Measurements from ENCODE around the gene ZFR. TPM values are rescaled to one million over a fixed set of nuclear protein-coding genes. Genes with fewer than 3 reads are reported as not detected.
"Not testable (repeated sequence)": the region's sequence is repeated elsewhere in the genome, so short reads cannot be mapped to it uniquely, and the experiment has no call there.

The ZFR gene
- total and polyA plus RNA-seq, 8 donors, result 21.8 to 110 (median 48.5) TPM

- Histone ChIP-seq H3K27ac (peak overlapping the region in 3 of 5 donors; percentile 3 to 44 (median 22)), H3K27me3 (no peaks in the 10 kb centered on the region), H3K4me1 (peaks cover 13 to 89% (median 46%) of the 10 kb centered on the region in 4 donors), H3K4me3 (no peak overlapping the region), H3K36me3 (no peaks in the 10 kb centered on the region), H3K9me3 (no peaks in the 10 kb centered on the region)
- 43 to 64% (median 59%) methylated on average over 4 of the region's 4 CpGs for WGBS, 5 donors
- peak in 1 of 2 donors; percentile 39 for DNase-seq
- TF ChIP-seq POLR2A (IDR thresholded peaks at IDR 0.05), result no peak
- TF ChIP-seq POLR2AphosphoS5 (IDR thresholded peaks at IDR 0.05), result no peak
- no peak for TF ChIP-seq EP300 (IDR thresholded peaks at IDR 0.05)
- intact Hi-C loops (cut with DNase I; ENCODE audit: low total_unique reads), result no loop called here
Observed at GRCh38 chr5:32436553-32437242, 7.8 kb downstream of the ZFR start.

- TF ChIP-seq CTCF (IDR thresholded peaks at IDR 0.05) (no peak), POLR2A (IDR thresholded peaks at IDR 0.05) (no peak), POLR2AphosphoS5 (IDR thresholded peaks at IDR 0.05) (no peak), EP300 (IDR thresholded peaks at IDR 0.05) (no peak)
- Histone ChIP-seq H3K9me3 (no peaks in the 10 kb centered on the region), H3K4me3 (no peak overlapping the region), H3K4me1 (peaks cover 10 to 88% (median 43%) of the 10 kb centered on the region in 4 donors), H3K27me3 (no peaks in the 10 kb centered on the region), H3K27ac (no peak overlapping the region), H3K36me3 (no peaks in the 10 kb centered on the region)
- intact Hi-C loops (cut with DNase I; ENCODE audit: low total_unique reads), result no loop called here
- no peak for DNase-seq
- WGBS, 5 donors, result 71 to 80% (median 76%) methylated on average over 3 of the region's 3 CpGs
Observed at GRCh38 chr5:32435383-32435782, 9.2 kb downstream of the ZFR start.

- Histone ChIP-seq H3K9me3 (no peaks in the 10 kb centered on the region), H3K4me1 (peaks cover 7 to 86% (median 39%) of the 10 kb centered on the region in 4 donors), H3K36me3 (peaks cover 0 to 2% (median 0%) of the 10 kb centered on the region in 4 donors), H3K27ac (no peak overlapping the region), H3K4me3 (no peak overlapping the region), H3K27me3 (no peaks in the 10 kb centered on the region)
- intact Hi-C loops (cut with DNase I; ENCODE audit: low total_unique reads), result no loop called here
- TF ChIP-seq POLR2AphosphoS5 (IDR thresholded peaks at IDR 0.05) (no peak), CTCF (IDR thresholded peaks at IDR 0.05) (no peak), POLR2A (IDR thresholded peaks at IDR 0.05) (no peak), EP300 (IDR thresholded peaks at IDR 0.05) (no peak)
- DNase-seq, result no peak
- WGBS, 5 donors, result 36 to 92% (median 52%) methylated on average over 1 of the region's 1 CpG
Observed at GRCh38 chr5:32434221-32434620, 10.3 kb downstream of the ZFR start.

- WGBS, 5 donors, result 92 to 98% (median 95%) methylated on average over 3 of the region's 3 CpGs
- intact Hi-C loops (cut with DNase I; ENCODE audit: low total_unique reads), result no loop called here
- H3K4me3 ChIP-seq, result no peak overlapping the region
- H3K36me3 ChIP-seq, result peaks cover 0 to 16% (median 14%) of the 10 kb centered on the region in 4 donors
- TF ChIP-seq POLR2AphosphoS5 (IDR thresholded peaks at IDR 0.05) (no peak), CTCF (IDR thresholded peaks at IDR 0.05) (no peak), EP300 (IDR thresholded peaks at IDR 0.05) (no peak), POLR2A (IDR thresholded peaks at IDR 0.05) (no peak)
- H3K4me1 ChIP-seq, result peaks cover 0 to 74% (median 31%) of the 10 kb centered on the region in 4 donors
- no peaks in the 10 kb centered on the region for H3K9me3 ChIP-seq
- H3K27ac ChIP-seq, result no peak overlapping the region
- H3K27me3 ChIP-seq, result no peaks in the 10 kb centered on the region
- no peak for DNase-seq
Observed at GRCh38 chr5:32432633-32433032, 11.9 kb downstream of the ZFR start.

- H3K4me3 ChIP-seq; DNase-seq; H3K27me3 ChIP-seq; intact Hi-C loops (cut with DNase I; ENCODE audit: low total_unique reads); H3K9me3 ChIP-seq; H3K27ac ChIP-seq: not testable (repeated sequence)
- WGBS, 5 donors, result 88 to 95% (median 92%) methylated on average over 4 of the region's 4 CpGs
- H3K4me1 ChIP-seq, result peaks cover 0 to 57% (median 23%) of the 10 kb centered on the region in 4 donors
- peaks cover 0 to 28% (median 22%) of the 10 kb centered on the region in 4 donors for H3K36me3 ChIP-seq
Observed at GRCh38 chr5:32430825-32431224, 13.7 kb downstream of the ZFR start.

Data from stomach (tissue), 9 donors.